Progenitor cell of endocrine pancreas (in vitro differentiated cells): ENCODE results near the gene IFITM5. TPM values are rescaled to one million over a fixed set of nuclear protein-coding genes. Genes with fewer than 3 reads are reported as not detected.
"Not testable (repeated sequence)": the region's sequence is repeated elsewhere in the genome, so short reads cannot be mapped to it uniquely, and the experiment has no call there.

ENCODE experiments used
- DNase-seq: peaks from one replicate; pipeline ENCODE4 v3.0.0; 2021; ENCODE audit warnings: low spot score; ENCODE audit not compliant: unreplicated experiment
- H3K27ac Mint-ChIP-seq: 2 replicates; pipeline ENCODE4 v1.8.0; 2021; ENCODE audit warnings: mild to moderate bottlenecking, moderate library complexity, mixed read lengths
- H3K27me3 Mint-ChIP-seq: 2 replicates; pipeline ENCODE4 v1.8.0; 2021; ENCODE audit warnings: mixed read lengths
- H3K36me3 Mint-ChIP-seq: 2 replicates; pipeline ENCODE4 v1.8.0; 2022; ENCODE audit warnings: mixed read lengths; ENCODE audit not compliant: insufficient read depth
- H3K4me1 Mint-ChIP-seq: 2 replicates; pipeline ENCODE4 v1.8.0; 2021; ENCODE audit warnings: low read depth, mixed read lengths
- H3K4me3 Mint-ChIP-seq: 2 replicates; pipeline ENCODE4 v1.8.0; 2021; ENCODE audit warnings: low read depth, mild to moderate bottlenecking, moderate library complexity, mixed read lengths
- H3K9me3 Mint-ChIP-seq: 2 replicates; pipeline ENCODE4 v1.8.0; 2021; ENCODE audit warnings: low read depth, mixed read lengths
- CTCF ChIP-seq: fragments of 200-600 bp; sonication (generic); IDR thresholded peaks from one replicate; pipeline ENCODE4 v1.5.0; 2021; ENCODE audit warnings: antibody characterized with exemption, mild to moderate bottlenecking; ENCODE audit not compliant: unreplicated experiment
- total RNA-seq: library from RNA; stranded (reverse); gene quantifications from 2 replicates; pipeline ENCODE4 v1.2.1, GENCODE V29; 2021

Gene IFITM5
- total RNA-seq, 1 donor from 2014 or later, result not detected

- no peaks in the 10 kb centered on the region for H3K9me3 Mint-ChIP-seq
- H3K4me1 Mint-ChIP-seq, result peaks cover 10% of the 10 kb centered on the region
- no peak for TF ChIP-seq CTCF
- no peak for DNase-seq
- H3K36me3 Mint-ChIP-seq, result no peaks in the 10 kb centered on the region
- H3K27ac Mint-ChIP-seq, result no peak overlapping the region
- peaks cover 3% of the 10 kb centered on the region for H3K27me3 Mint-ChIP-seq
- H3K4me3 Mint-ChIP-seq, result no peak overlapping the region
Measured at GRCh38 chr11:326592-326841, 27.2 kb upstream of the IFITM5 start.

GRCh38 chr11:325796-326591 lies 26.7 kb upstream of the IFITM5 start:
- Mint-ChIP-seq H3K4me3 (no peak overlapping the region), H3K27me3 (peaks cover 3% of the 10 kb centered on the region), H3K27ac (peak overlapping the region; percentile 21), H3K36me3 (no peaks in the 10 kb centered on the region), H3K4me1 (peaks cover 10% of the 10 kb centered on the region), H3K9me3 (no peaks in the 10 kb centered on the region)
- no peak for DNase-seq
- TF ChIP-seq CTCF, result no peak

- not testable (repeated sequence) for DNase-seq, H3K9me3 Mint-ChIP-seq, H3K27me3 Mint-ChIP-seq, H3K4me3 Mint-ChIP-seq, H3K27ac Mint-ChIP-seq, H3K36me3 Mint-ChIP-seq
- H3K4me1 Mint-ChIP-seq, result peaks cover 16% of the 10 kb centered on the region
Measured at GRCh38 chr11:324593-325517, 25.5 kb upstream of the IFITM5 start.

GRCh38 chr11:324156-324555 lies 24.8 kb upstream of the IFITM5 start:
- Mint-ChIP-seq H3K4me3 (no peak overlapping the region), H3K4me1 (peaks cover 17% of the 10 kb centered on the region), H3K27ac (no peak overlapping the region), H3K9me3 (no peaks in the 10 kb centered on the region), H3K36me3 (no peaks in the 10 kb centered on the region), H3K27me3 (peaks cover 3% of the 10 kb centered on the region)
- no peak for DNase-seq
- TF ChIP-seq CTCF, result no peak

GRCh38 chr11:319888-320273 lies 20.6 kb upstream of the IFITM5 start:
- peaks cover 25% of the 10 kb centered on the region for H3K27me3 Mint-ChIP-seq
- H3K27ac Mint-ChIP-seq, H3K9me3 Mint-ChIP-seq, DNase-seq, H3K36me3 Mint-ChIP-seq: not testable (repeated sequence)
- peak overlapping the region; percentile 82 for H3K4me3 Mint-ChIP-seq
- H3K4me1 Mint-ChIP-seq, result peaks cover 17% of the 10 kb centered on the region

- H3K27me3 Mint-ChIP-seq, result peaks cover 29% of the 10 kb centered on the region
- H3K9me3 Mint-ChIP-seq, H3K36me3 Mint-ChIP-seq, DNase-seq: not testable (repeated sequence)
- peak overlapping the region; percentile 43 for H3K27ac Mint-ChIP-seq
- peaks cover 13% of the 10 kb centered on the region for H3K4me1 Mint-ChIP-seq
- peak overlapping the region; percentile 82 for H3K4me3 Mint-ChIP-seq
Measured at GRCh38 chr11:319121-319887, 20.0 kb upstream of the IFITM5 start.

GRCh38 chr11:318405-319120 lies 19.2 kb upstream of the IFITM5 start:
- peaks cover 37% of the 10 kb centered on the region for H3K27me3 Mint-ChIP-seq
- not testable (repeated sequence) for H3K27ac Mint-ChIP-seq

GRCh38 chr11:317668-318404 lies 18.5 kb upstream of the IFITM5 start:
- not testable (repeated sequence) for DNase-seq, H3K27ac Mint-ChIP-seq
- H3K27me3 Mint-ChIP-seq, result peaks cover 44% of the 10 kb centered on the region

More at GRCh38 chr11:318405-319120, 19.2 kb upstream of the IFITM5 start:
- H3K36me3 Mint-ChIP-seq, H3K4me3 Mint-ChIP-seq, DNase-seq, H3K9me3 Mint-ChIP-seq: not testable (repeated sequence)
- peaks cover 20% of the 10 kb centered on the region for H3K4me1 Mint-ChIP-seq

More at GRCh38 chr11:317668-318404, 18.5 kb upstream of the IFITM5 start:
- H3K36me3 Mint-ChIP-seq, H3K9me3 Mint-ChIP-seq: not testable (repeated sequence)
- H3K4me3 Mint-ChIP-seq, result peak overlapping the region; percentile 55
- H3K4me1 Mint-ChIP-seq, result peaks cover 20% of the 10 kb centered on the region
